Activated CD8-positive, alpha-beta T cell treated with anti-CD3 and anti-CD28 coated beads for 36 hours (primary cell): ENCODE measurements around the gene TBATA. TPM values are rescaled to one million over a fixed set of nuclear protein-coding genes. Genes with fewer than 3 reads are reported as not detected.

Experiments used
- ATAC-seq: fragments of 200-7000 bp; cut with Tn5 transposase; one replicate; pipeline ENCODE4 v1.10.0; 2021; ENCODE audit warnings: mild to moderate bottlenecking, moderate library complexity
- CTCF ChIA-PET: fragments of 350-600 bp; sonication (Branson Sonifier 250); formaldehyde crosslinking; loops from one replicate; lab custom pipeline; 2021; ENCODE audit warnings: antibody characterized with exemption; lab: Charles Lee
- POLR2A ChIA-PET: fragments of 350-600 bp; sonication (Branson Sonifier 250); formaldehyde crosslinking; loops from one replicate; lab custom pipeline; 2021; ENCODE audit warnings: antibody characterized with exemption; lab: Charles Lee
- DNase-seq: peaks from one replicate; pipeline ENCODE4 v3.0.0-alpha.2; 2020
- H3K27ac Mint-ChIP-seq: one replicate; pipeline ENCODE4 v1.8.0; 2021; ENCODE audit warnings: mild to moderate bottlenecking, mixed read lengths
- H3K27me3 Mint-ChIP-seq: one replicate; pipeline ENCODE4 v1.8.0; 2021; ENCODE audit warnings: mixed read lengths
- H3K36me3 Mint-ChIP-seq: one replicate; pipeline ENCODE4 v1.8.0; 2021; ENCODE audit warnings: low read depth, mixed read lengths
- H3K4me1 Mint-ChIP-seq: one replicate; pipeline ENCODE4 v1.8.0; 2021; ENCODE audit warnings: low read depth, mixed read lengths
- H3K4me3 Mint-ChIP-seq: one replicate; pipeline ENCODE4 v1.8.0; 2021; ENCODE audit warnings: mild to moderate bottlenecking, moderate library complexity, mixed read lengths
- H3K9me3 Mint-ChIP-seq: one replicate; pipeline ENCODE4 v1.8.0; 2021; ENCODE audit warnings: mixed read lengths
- CTCF ChIP-seq: fragments of 200-600 bp; IDR thresholded peaks from one replicate; pipeline ENCODE4 v1.8.0; 2022; ENCODE audit warnings: antibody characterized with exemption, mild to moderate bottlenecking
- intact Hi-C: fragments of 100-400 bp; cut with micrococcal nuclease; formaldehyde crosslinking; loops from one replicate; pipeline ENCODE4 v1.10.0; 2022
- total RNA-seq, 2 experiments: library from RNA; stranded (reverse); gene quantifications; one replicate each; pipeline ENCODE4 v1.2.3, GENCODE V29; 2021

TBATA gene
- total RNA-seq, 2 experiments from 2014 or later = not detected

- no peaks in the 10 kb centered on the region for H3K27me3 Mint-ChIP-seq
- peaks cover 4% of the 10 kb centered on the region for H3K9me3 Mint-ChIP-seq
- H3K27ac Mint-ChIP-seq = peak overlapping the region; percentile 73
- H3K36me3 Mint-ChIP-seq = peaks cover 31% of the 10 kb centered on the region
- no peak for TF ChIP-seq CTCF
- H3K4me3 Mint-ChIP-seq = peak overlapping the region; percentile 38
- CTCF ChIA-PET = interaction anchor here (1.1 to 1.8 kb wide), 4 partner anchors 17 to 283 kb away, joined by 3 to 8 read pairs (median 4); partner anchors contain the start of gene SGPL1
- H3K4me1 Mint-ChIP-seq = peaks cover 58% of the 10 kb centered on the region
- ATAC-seq = peak; percentile 68
- POLR2A ChIA-PET = interaction anchor here (0.8 to 1.1 kb wide), 3 partner anchors 11 to 21 kb away, joined by 3 to 5 read pairs (median 3); no protein-coding TSS in a partner anchor
- DNase-seq = no peak
- intact Hi-C loops = no loop called here
These were observed 47.8 kb upstream of the TBATA start for GRCh38 chr10:70832852-70833528.

- Mint-ChIP-seq H3K36me3 (peaks cover 23% of the 10 kb centered on the region), H3K4me3 (no peak overlapping the region), H3K27me3 (no peaks in the 10 kb centered on the region), H3K9me3 (no peaks in the 10 kb centered on the region), H3K4me1 (peaks cover 62% of the 10 kb centered on the region), H3K27ac (no peak overlapping the region)
- intact Hi-C loops = no loop called here
- ATAC-seq (no peak), DNase-seq (no peak)
- ChIA-PET POLR2A (interaction anchor here (1.0 to 1.6 kb wide), 2 partner anchors 10 to 16 kb away, joined by 3 to 5 read pairs; no protein-coding TSS in a partner anchor), CTCF (interaction anchor here (1.1 to 1.3 kb wide), 2 partner anchors 16 to 39 kb away, joined by 4 read pairs; partner anchors contain the start of gene SGPL1)
- TF ChIP-seq CTCF = no peak
These were observed 47.0 kb upstream of the TBATA start for GRCh38 chr10:70832221-70832620.

- DNase-seq = no peak
- no peaks in the 10 kb centered on the region for H3K9me3 Mint-ChIP-seq
- no peak for ATAC-seq
- no peaks in the 10 kb centered on the region for H3K27me3 Mint-ChIP-seq
- TF ChIP-seq CTCF = no peak
- no peak overlapping the region for H3K4me3 Mint-ChIP-seq
- CTCF ChIA-PET = interaction anchor here (0.7 to 1.1 kb wide), 2 partner anchors 8 to 369 kb away, joined by 3 read pairs; no protein-coding TSS in a partner anchor
- intact Hi-C loops = no loop called here
- H3K36me3 Mint-ChIP-seq = peaks cover 20% of the 10 kb centered on the region
- H3K27ac Mint-ChIP-seq = no peak overlapping the region
- H3K4me1 Mint-ChIP-seq = peaks cover 62% of the 10 kb centered on the region
- POLR2A ChIA-PET = no interaction called here
These were observed 45.0 kb upstream of the TBATA start for GRCh38 chr10:70830164-70830563.

- Mint-ChIP-seq H3K4me1 (peaks cover 59% of the 10 kb centered on the region), H3K4me3 (no peak overlapping the region), H3K27me3 (no peaks in the 10 kb centered on the region), H3K9me3 (no peaks in the 10 kb centered on the region), H3K36me3 (peaks cover 19% of the 10 kb centered on the region), H3K27ac (no peak overlapping the region)
- ATAC-seq (no peak), DNase-seq (no peak)
- TF ChIP-seq CTCF = no peak
- POLR2A ChIA-PET = interaction anchor here (0.9 kb wide), 1 partner anchor 61 kb away, joined by 4 read pairs; no protein-coding TSS in a partner anchor
- CTCF ChIA-PET = interaction anchor here (0.7 to 1.1 kb wide), 3 partner anchors 9 to 465 kb away, joined by 3 read pairs; no protein-coding TSS in a partner anchor
- intact Hi-C loops = no loop called here
These were observed 44.4 kb upstream of the TBATA start for GRCh38 chr10:70829543-70829942.

- Mint-ChIP-seq H3K4me3 (no peak overlapping the region), H3K27ac (no peak overlapping the region), H3K4me1 (peaks cover 53% of the 10 kb centered on the region), H3K27me3 (no peaks in the 10 kb centered on the region), H3K9me3 (no peaks in the 10 kb centered on the region), H3K36me3 (peaks cover 16% of the 10 kb centered on the region)
- POLR2A ChIA-PET = interaction anchor here (0.9 kb wide), 1 partner anchor 62 kb away, joined by 4 read pairs; no protein-coding TSS in a partner anchor
- CTCF ChIA-PET = interaction anchor here (0.9 to 1.1 kb wide), 2 partner anchors 368 to 465 kb away, joined by 3 read pairs; no protein-coding TSS in a partner anchor
- intact Hi-C loops = no loop called here
- no peak for DNase-seq
- TF ChIP-seq CTCF = no peak
- no peak for ATAC-seq
These were observed 43.7 kb upstream of the TBATA start for GRCh38 chr10:70828923-70829322.
